Activated T-cell treated with anti-CD3 and anti-CD28 coated beads for 1 hour (primary cell): ENCODE data around the gene LAGE3.
A peak's percentile ranks its signal among the peaks of the same experiment; 100 is the strongest.

Experiments
- DNase-seq: peaks from one replicate; pipeline ENCODE4 v3.0.0-alpha.2; 2020; ENCODE audit warnings: low read depth

LAGE3 gene

DNA sequence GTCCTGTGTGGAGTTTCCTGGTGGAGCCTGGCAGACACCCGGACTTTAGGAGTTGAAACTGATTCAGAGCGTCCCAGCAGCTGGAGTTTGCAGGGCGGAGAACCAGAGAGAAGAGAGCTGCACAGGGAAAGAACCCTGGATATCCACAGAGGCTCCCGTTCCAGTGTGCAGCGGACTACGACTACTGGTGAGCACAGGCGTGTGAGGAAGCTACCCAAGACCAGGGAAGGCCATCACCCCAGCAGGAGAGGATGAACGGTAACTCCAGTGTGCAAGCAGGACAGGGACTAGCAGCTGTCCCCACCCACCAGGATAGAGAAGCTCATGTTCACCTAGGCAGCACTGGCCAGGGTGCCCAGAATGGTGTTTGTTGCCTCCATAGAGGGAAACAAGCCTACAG is 2.3 kb downstream of the LAGE3 start:
- DNase-seq: no peak

DNA sequence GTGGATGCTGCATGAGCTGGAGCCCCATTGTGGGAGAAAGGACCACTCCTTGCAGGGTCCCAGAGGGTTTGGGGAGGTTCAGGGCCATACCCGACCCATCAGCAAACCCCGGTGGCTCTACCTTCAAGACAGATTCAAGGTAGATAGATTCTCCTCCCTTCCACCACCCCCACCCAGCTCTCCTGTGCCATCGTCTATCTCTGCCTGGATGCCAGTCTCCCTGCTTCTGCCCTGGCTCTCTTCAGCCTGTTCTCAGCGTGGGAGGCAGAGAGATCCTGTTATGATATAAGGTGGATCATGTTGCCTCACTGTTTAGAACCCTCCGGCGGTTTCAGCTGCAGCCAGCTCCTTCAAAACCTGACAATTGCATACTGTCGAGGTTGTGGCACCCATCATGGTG is 5.4 kb downstream of the LAGE3 start:
- DNase-seq: no peak

- no peak for DNase-seq
Observed at GRCh38 chrX:154472685-154473632, 6.1 kb downstream of the LAGE3 start.

DNA sequence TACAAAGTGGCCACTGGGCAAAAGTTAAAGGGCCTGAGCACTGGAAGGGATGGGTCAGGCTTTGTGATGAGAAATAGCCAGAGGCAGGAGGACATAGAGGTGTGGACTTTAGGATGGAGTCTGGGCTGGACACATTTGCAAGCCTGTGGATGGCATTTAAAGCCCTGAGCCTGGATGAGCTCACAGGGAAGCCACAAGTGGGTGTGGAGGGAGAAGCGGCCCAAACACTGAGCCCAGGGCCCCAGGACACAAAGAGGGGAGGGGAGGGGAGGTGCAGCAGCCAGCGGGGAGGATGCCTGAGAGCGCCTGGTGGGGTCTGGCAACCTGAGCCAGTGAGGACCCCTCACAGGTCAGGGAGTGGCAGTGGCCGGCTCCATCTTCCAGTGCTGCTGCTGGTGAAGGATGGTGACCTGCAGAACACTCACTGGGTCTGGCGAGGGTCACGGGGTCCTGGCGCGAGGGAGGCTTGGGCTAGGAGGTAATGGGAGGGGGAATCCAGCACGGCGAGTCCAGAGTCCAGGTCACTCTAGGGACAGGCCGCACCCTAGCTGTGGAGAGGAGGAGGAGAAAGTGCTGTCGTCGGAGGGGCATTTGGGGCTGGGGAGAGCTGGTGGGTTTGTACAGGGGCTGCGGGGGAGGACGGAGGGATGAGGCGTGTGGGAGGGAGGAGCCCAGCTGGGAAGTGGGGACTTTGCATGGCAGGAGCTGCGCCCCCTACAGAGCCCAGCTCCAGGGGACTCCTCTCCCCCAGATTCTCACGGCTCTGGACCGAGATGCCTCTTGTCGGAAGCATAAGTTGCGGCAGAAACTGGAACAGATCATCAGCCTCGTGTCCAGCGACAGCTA is 7.0 kb downstream of the LAGE3 start:
- DNase-seq: no peak

DNA sequence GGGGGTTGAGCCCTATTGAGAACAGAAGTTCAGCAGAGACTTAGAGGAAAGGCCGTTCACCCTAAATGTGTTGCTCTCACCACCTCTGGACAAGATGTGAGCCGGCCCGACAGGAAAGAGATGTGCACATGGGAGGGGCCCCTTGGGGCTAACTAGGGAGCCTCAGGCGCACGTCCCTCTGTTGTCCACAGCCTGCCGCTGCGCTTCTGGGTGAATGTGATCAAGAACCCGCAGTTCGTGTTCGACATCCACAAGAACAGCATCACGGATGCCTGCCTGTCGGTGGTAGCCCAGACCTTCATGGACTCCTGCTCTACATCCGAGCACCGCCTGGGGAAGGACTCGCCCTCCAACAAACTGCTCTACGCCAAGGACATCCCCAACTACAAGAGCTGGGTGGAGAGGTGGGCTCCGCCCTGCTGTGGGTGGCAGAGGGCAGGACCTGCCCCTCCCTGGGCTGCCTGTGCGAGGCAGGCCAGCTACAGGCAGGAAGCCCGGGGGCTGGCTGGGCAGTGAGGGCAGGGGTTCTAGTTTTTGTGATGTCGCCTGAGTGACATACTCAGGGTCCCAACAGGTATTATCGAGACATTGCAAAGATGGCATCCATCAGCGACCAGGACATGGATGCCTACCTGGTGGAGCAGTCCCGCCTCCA is 8.0 kb downstream of the LAGE3 start:
- no peak for DNase-seq

- no peak for DNase-seq
Observed at GRCh38 chrX:154470434-154470833, 8.6 kb downstream of the LAGE3 start.

DNA sequence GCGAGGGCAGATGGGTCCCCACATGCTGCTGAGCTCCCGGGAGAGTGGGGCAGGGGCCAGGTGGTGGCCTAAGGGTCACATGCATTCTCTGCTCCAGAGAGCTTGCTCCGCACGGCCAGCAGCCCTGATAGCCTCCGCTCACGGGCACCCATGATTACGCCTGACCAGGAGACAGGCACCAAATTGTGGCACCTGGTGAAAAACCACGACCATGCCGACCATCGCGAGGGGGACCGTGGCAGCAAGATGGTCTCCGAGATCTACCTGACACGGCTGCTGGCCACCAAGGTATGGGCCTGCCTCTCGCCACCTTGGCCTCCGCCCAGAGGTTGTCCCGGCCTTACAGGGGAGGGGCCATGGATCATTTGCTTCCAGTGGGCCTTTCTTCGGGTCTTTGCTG is 9.2 kb downstream of the LAGE3 start:
- no peak for DNase-seq

DNA sequence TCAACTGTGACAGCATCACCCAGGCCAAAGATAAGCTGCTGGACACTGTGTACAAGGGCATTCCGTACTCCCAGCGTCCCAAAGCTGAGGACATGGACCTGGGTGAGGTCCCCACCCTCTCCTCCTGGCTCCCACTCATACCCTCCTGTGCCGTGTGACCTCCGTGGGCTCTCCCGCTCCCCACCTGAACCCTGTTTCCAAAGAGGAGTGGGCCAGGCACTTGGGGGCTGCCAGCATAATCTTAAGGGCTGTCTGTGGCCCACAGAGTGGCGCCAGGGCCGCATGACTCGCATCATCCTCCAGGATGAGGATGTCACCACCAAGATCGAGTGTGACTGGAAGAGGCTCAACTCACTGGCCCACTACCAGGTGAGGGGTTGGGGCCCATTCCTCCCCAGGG is 10.0 kb downstream of the LAGE3 start:
- DNase-seq: no peak

DNA sequence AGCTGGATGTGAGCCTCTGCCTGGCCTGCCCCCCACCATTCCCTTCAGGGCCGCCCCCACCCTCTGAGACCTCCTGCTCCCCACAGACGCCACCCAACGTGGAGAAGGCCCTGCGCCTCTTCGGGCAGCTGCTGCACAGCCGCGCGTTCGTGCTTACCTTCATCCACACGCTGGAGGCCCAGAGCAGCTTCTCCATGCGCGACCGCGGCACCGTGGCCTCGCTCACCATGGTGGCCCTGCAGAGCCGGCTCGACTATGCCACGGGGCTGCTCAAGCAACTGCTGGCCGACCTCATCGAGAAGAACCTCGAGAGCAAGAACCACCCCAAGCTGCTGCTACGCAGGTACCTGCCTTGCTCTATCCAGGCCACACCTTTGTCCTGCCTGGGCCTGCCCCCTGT is 10.9 kb downstream of the LAGE3 start:
- no peak for DNase-seq

GRCh38 chrX:154467556-154467955 is 11.5 kb downstream of the LAGE3 start:
- no peak for DNase-seq

GRCh38 chrX:154466907-154467306 is 12.2 kb downstream of the LAGE3 start:
- DNase-seq: no peak

GRCh38 chrX:154466036-154466435 is 13.0 kb downstream of the LAGE3 start:
- no peak for DNase-seq

GRCh38 chrX:154465601-154466000 is 13.5 kb downstream of the LAGE3 start:
- DNase-seq: no peak

DNA sequence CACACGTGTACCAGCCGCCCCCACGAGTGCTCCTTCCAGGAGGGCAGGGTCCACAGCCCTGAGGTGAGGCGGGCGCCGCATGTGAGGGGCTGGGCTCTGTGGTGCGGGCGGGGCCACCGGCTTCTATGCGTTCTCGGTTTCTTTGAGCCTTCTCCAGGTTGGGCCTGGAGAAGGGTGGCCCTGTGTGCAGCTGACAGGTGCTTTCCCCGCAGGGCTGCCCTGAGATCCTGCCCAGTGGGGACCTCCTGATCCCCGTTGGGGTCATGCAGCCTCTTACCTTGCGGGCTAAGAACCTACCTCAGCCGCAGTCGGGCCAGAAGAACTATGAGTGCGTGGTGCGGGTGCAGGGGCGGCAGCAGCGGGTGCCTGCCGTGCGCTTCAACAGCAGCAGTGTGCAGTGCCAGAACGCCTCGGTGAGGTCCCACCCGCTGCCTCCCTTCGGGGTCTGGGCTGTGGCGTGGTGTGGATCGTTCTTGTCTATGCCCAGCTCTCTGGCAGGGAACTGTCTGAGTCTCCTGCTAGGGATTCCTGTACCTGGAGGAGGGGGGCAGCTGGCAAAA is 14.2 kb downstream of the LAGE3 start:
- no peak for DNase-seq

DNA sequence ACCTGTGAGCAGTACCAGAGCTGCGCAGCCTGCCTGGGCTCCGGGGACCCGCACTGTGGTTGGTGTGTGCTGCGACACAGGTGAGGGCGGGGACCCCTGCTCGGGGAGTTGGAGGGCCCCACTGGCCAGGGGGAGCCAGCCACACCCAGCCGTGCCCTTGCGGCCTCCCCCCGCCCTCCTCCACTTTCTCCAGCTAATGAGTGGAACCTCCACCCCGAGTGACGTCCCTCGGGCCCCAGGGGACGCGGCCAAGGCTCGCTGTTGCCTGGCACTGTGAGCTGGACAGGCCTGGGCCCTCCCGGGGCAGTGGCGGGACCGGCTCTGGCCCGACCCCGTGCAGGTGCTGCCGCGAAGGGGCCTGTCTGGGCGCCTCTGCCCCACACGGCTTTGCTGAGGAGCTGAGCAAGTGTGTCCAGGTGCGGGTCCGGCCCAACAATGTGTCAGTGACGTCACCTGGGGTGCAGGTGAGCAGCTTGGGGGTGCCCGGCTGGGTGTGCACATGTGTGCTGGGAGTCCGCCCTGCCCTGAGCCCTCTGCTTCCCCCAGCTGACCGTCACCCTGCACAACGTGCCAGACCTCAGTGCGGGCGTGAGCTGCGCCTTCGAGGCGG is 15.4 kb downstream of the LAGE3 start:
- no peak for DNase-seq

- no peak for DNase-seq
Observed at GRCh38 chrX:154462396-154462795, 16.7 kb downstream of the LAGE3 start.

GRCh38 chrX:154460326-154460725 is 18.8 kb downstream of the LAGE3 start:
- DNase-seq: no peak

DNA sequence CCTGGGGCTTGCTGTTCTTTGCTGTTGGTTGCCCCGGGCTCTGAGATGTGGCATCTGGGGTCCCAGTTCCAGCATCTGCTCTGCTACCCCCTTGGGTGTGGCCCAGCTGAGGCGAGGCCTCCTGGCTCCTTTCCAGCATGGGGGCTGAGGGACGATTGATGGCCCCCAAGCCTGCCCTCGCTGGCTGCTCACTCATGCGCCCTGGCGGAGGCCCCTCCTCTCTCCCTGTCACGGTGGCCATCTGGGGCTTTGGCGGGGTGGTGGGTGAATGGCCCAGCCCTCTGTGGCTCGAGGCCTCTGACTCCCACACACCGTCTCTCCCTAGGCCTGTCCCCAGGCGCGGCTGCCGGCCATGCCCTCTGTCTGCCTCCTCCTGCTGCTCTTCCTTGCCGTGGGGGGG is 19.2 kb downstream of the LAGE3 start:
- no peak for DNase-seq

- no peak for DNase-seq
Observed at GRCh38 chrX:154458954-154459778, 19.9 kb downstream of the LAGE3 start.

- peak; percentile 61 for DNase-seq
Observed at GRCh38 chrX:154458116-154458953, 20.7 kb downstream of the LAGE3 start, which contains the start of gene PLXNA3. Gene PLXNA3 (plus strand): TSS chrX:154458281. CDS start chrX:154460184, 1,903 bp downstream.
